22Rv1 (cell line): ENCODE data around the gene LSM14A.

Experiments
- CTCF ChIP-seq: fragments of 450-650 bp; IDR thresholded peaks from 2 replicates; pipeline ENCODE4 v1.5.1; 2017; ENCODE audit warnings: mild to moderate bottlenecking
- ZFX ChIP-seq: fragments of 450-650 bp; IDR thresholded peaks from 2 replicates; pipeline ENCODE4 v1.6.1; 2017; ENCODE audit warnings: antibody characterized with exemption, borderline replicate concordance

GRCh38 chr19:34171539-34171876, 796 bp upstream of the LSM14A start:
- TF ChIP-seq CTCF (no peak), ZFX (no peak)
